ENCODE data around the gene KANSL3.
"Not testable (repeated sequence)": the region's sequence is repeated elsewhere in the genome, so short reads cannot be mapped to it uniquely, and the experiment has no call there.

The KANSL3 gene

GRCh38 chr2:96654791-96655190 lies 16.7 kb upstream of the KANSL3 start:
- not testable (repeated sequence) for H3K36me3 ChIP-seq (ENCODE audit: control insufficient read depth, insufficient read depth, low read length); H3K27me3 ChIP-seq (ENCODE audit: control insufficient read depth, insufficient read depth, low read length); H3K4me1 ChIP-seq (ENCODE audit: control insufficient read depth, insufficient read depth, low read length); H3K9ac ChIP-seq (ENCODE audit: low read length); H3K4me3 ChIP-seq (ENCODE audit: low read depth, low read length); H3K27ac ChIP-seq (ENCODE audit: low read depth, low read length); H3K9me3 ChIP-seq (ENCODE audit: control insufficient read depth, insufficient read depth, low read depth, low read length)

DNA sequence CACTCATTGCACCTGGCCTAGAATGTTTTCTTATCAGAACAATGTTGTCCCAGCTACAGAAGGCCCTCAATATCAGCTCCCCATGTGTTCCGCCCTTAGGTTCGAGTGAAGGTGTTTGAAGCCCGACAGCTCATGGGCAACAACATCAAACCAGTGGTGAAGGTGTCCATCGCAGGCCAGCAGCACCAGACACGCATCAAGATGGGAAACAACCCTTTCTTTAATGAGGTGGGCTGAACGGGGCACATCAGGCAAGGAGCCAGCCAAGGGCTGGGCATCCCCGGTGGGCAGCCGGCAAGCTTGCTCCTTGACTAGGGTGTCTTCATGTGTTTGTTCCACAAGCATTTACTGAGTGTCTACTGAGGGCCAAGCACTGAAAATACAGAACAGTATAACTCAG lies 13.7 kb upstream of the KANSL3 start:
- Histone ChIP-seq H3K36me3 (ENCODE audit: control insufficient read depth, insufficient read depth, low read length) (no peaks in the 10 kb centered on the region), H3K27me3 (ENCODE audit: control insufficient read depth, insufficient read depth, low read length) (no peaks in the 10 kb centered on the region), H3K4me3 (ENCODE audit: low read depth, low read length) (no peak overlapping the region), H3K9me3 (ENCODE audit: control insufficient read depth, insufficient read depth, low read depth, low read length) (no peaks in the 10 kb centered on the region), H3K27ac (ENCODE audit: low read depth, low read length) (no peak overlapping the region), H3K4me1 (ENCODE audit: control insufficient read depth, insufficient read depth, low read length) (no peaks in the 10 kb centered on the region), H3K9ac (ENCODE audit: low read length) (no peak overlapping the region)

DNA sequence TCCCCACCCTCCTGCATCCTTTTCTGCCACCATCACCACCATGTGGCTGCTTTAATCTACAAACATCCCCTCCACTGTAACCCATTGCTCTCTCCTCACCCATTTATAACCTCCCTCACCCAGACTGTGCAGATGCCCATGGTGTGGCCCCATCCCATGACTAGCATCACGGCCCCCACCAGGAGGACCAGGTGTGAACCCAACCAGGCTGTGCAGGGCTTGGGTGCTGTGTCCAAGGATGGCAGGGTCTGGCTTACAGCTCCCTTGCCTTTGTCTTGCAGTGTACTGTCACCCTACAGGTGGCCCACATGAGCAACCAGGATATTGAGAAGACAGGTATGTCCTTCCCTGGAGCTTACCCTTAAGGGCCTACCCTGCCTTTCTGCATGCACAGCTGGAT lies 11.2 kb upstream of the KANSL3 start:
- H3K9me3 ChIP-seq (ENCODE audit: control insufficient read depth, insufficient read depth, low read depth, low read length) = no peaks in the 10 kb centered on the region
- H3K27ac ChIP-seq (ENCODE audit: low read depth, low read length) = no peak overlapping the region
- H3K36me3 ChIP-seq (ENCODE audit: control insufficient read depth, insufficient read depth, low read length) = no peaks in the 10 kb centered on the region
- no peaks in the 10 kb centered on the region for H3K27me3 ChIP-seq (ENCODE audit: control insufficient read depth, insufficient read depth, low read length)
- no peak overlapping the region for H3K4me3 ChIP-seq (ENCODE audit: low read depth, low read length)
- H3K4me1 ChIP-seq (ENCODE audit: control insufficient read depth, insufficient read depth, low read length) = no peaks in the 10 kb centered on the region
- H3K9ac ChIP-seq (ENCODE audit: low read length) = no peak overlapping the region

- Histone ChIP-seq H3K9ac (ENCODE audit: low read length) (no peak overlapping the region), H3K4me3 (ENCODE audit: low read depth, low read length) (no peak overlapping the region), H3K4me1 (ENCODE audit: control insufficient read depth, insufficient read depth, low read length) (no peaks in the 10 kb centered on the region), H3K36me3 (ENCODE audit: control insufficient read depth, insufficient read depth, low read length) (no peaks in the 10 kb centered on the region), H3K27me3 (ENCODE audit: control insufficient read depth, insufficient read depth, low read length) (no peaks in the 10 kb centered on the region), H3K9me3 (ENCODE audit: control insufficient read depth, insufficient read depth, low read depth, low read length) (no peaks in the 10 kb centered on the region), H3K27ac (ENCODE audit: low read depth, low read length) (no peak overlapping the region)
Measured at GRCh38 chr2:96648306-96648930, 10.3 kb upstream of the KANSL3 start.

- H3K4me1 ChIP-seq (ENCODE audit: control insufficient read depth, insufficient read depth, low read length) = peaks cover under 1% of the 10 kb centered on the region; the same call in 1 of the 2 replicates
- H3K9me3 ChIP-seq (ENCODE audit: control insufficient read depth, insufficient read depth, low read depth, low read length) = no peaks in the 10 kb centered on the region
- no peaks in the 10 kb centered on the region for H3K36me3 ChIP-seq (ENCODE audit: control insufficient read depth, insufficient read depth, low read length)
- no peak overlapping the region for H3K4me3 ChIP-seq (ENCODE audit: low read depth, low read length)
- H3K9ac ChIP-seq (ENCODE audit: low read length) = no peak overlapping the region
- no peak overlapping the region for H3K27ac ChIP-seq (ENCODE audit: low read depth, low read length)
- no peaks in the 10 kb centered on the region for H3K27me3 ChIP-seq (ENCODE audit: control insufficient read depth, insufficient read depth, low read length)
Measured at GRCh38 chr2:96647681-96648080, 9.6 kb upstream of the KANSL3 start.

DNA sequence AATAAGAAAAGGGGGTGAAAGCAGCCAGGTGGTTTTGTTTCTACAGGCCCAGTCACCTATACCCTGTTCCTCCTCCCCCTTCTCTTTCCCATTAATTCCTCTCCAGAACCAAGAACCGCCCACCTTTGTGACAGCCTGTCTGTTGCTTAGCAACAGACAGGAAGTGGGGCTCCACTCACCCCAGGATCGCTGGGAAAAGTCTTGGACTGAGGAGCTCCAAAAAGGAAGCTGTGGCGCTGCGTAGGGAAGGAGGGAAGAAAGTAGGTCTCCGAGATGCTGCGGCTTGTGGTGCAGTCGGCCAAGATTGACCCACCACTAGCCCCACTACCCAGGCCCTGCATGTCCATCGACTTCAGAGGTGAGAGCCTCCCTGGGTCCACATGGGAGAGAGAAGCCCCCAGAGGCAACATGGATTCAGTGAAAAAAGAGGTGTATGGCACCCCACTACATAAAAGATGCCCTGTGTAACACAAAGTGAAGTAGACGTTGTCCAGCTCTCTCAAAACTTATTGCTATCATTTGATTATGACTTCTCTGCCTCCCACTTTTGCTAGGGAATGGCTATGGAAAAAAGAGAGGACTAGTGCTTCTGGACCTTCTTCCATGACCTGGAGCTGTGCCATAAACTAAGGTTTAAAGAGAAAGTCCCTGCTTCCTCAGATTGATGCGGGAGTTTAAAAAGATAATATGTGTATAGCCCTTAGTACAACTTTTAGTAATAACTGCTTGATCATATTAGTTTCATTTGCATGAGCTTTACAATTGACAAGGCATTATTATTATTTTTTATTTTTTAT lies 4.7 kb upstream of the KANSL3 start, which contains the start of gene FER1L5:
TSS of gene FER1L5 (plus strand) at position 201 of the 797 bp plus-strand sequence. CDS start at position 274, 73 bp downstream.
- peaks cover 2% of the 10 kb centered on the region; the same call in 1 of the 2 replicates for H3K4me1 ChIP-seq (ENCODE audit: control insufficient read depth, insufficient read depth, low read length)
- no peaks in the 10 kb centered on the region for H3K27me3 ChIP-seq (ENCODE audit: control insufficient read depth, insufficient read depth, low read length)
- H3K4me3 ChIP-seq (ENCODE audit: low read depth, low read length) = 0 out of 2 replicates have a peak within 1 kb of the TSS, but pooled peaks have one; percentile 35
- H3K27ac ChIP-seq (ENCODE audit: low read depth, low read length) = no peak within 1 kb of the TSS
- no peaks in the 10 kb centered on the region for H3K36me3 ChIP-seq (ENCODE audit: control insufficient read depth, insufficient read depth, low read length)
- H3K9me3 ChIP-seq (ENCODE audit: control insufficient read depth, insufficient read depth, low read depth, low read length) = no peaks in the 10 kb centered on the region
- H3K9ac ChIP-seq (ENCODE audit: low read length) = no peak within 1 kb of the TSS

GRCh38 chr2:96637385-96638143 lies 548 bp downstream of the KANSL3 start:
- H3K27me3 ChIP-seq (ENCODE audit: control insufficient read depth, insufficient read depth, low read length) = no peaks in the 10 kb centered on the region
- peaks cover 10% of the 10 kb centered on the region for H3K4me1 ChIP-seq (ENCODE audit: control insufficient read depth, insufficient read depth, low read length)
- peak overlapping the region; percentile 74 for H3K9ac ChIP-seq (ENCODE audit: low read length)
- H3K27ac ChIP-seq (ENCODE audit: low read depth, low read length) = peak overlapping the region; percentile 34; the same call in 1 of the 2 replicates
- peaks cover 25% of the 10 kb centered on the region for H3K36me3 ChIP-seq (ENCODE audit: control insufficient read depth, insufficient read depth, low read length)
- peak overlapping the region; percentile 91 for H3K4me3 ChIP-seq (ENCODE audit: low read depth, low read length)
- H3K9me3 ChIP-seq (ENCODE audit: control insufficient read depth, insufficient read depth, low read depth, low read length) = no peaks in the 10 kb centered on the region

DNA sequence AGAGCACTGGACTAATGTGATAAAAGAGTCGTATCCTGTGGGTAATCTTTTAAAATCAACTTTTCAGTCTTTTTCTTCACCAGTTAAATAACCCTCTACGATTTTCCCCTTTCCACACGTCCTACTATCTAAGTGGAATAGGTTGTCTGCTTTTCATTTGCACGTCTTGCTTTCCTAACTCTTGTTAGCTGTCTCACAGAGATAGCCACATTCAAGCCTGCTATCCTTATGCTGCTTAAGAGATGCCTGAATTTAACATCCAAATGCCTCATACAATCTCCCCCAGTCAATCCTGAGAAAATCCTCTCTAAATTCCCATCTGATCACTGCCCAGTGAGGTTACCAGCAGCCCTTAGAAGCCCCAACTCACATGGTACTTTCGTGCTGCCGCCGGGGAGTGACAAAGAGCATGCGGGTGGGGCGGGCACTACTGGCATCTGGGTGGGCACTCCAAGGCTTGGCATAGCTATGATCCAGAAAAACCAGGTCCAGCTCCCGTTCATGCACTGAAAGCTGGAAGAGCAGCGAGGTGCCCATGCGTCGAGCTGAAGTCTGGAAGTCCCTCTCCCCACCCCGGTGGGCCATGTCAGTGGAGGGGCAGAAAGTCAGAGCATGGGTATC lies 1.5 kb downstream of the KANSL3 start:
- no peak overlapping the region for H3K27ac ChIP-seq (ENCODE audit: low read depth, low read length)
- no peak overlapping the region for H3K9ac ChIP-seq (ENCODE audit: low read length)
- no peaks in the 10 kb centered on the region for H3K9me3 ChIP-seq (ENCODE audit: control insufficient read depth, insufficient read depth, low read depth, low read length)
- H3K36me3 ChIP-seq (ENCODE audit: control insufficient read depth, insufficient read depth, low read length) = peaks cover 27% of the 10 kb centered on the region
- peaks cover 10% of the 10 kb centered on the region for H3K4me1 ChIP-seq (ENCODE audit: control insufficient read depth, insufficient read depth, low read length)
- peak overlapping the region; percentile 91 for H3K4me3 ChIP-seq (ENCODE audit: low read depth, low read length)
- no peaks in the 10 kb centered on the region for H3K27me3 ChIP-seq (ENCODE audit: control insufficient read depth, insufficient read depth, low read length)

DNA sequence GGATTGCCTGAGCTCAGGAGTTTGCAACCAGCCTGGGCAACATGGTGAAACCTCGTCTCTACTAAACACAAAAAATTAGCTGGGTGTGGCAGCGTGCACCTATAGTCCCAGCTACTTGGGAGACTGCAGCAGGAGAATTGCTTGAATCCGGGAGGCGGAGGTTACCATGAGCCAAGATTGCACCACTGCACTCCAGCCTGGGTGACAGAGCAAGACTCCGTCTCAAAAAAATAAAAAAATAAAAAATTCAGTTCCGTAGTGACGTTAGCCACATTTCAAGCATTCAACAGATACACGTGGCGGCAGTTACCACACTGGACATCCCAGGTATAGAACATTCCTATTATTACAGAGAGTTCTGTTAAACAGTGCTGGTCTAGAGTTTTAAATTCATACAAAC lies 4.5 kb downstream of the KANSL3 start:
- Histone ChIP-seq H3K36me3 (ENCODE audit: control insufficient read depth, insufficient read depth, low read length) (peaks cover 51% of the 10 kb centered on the region), H3K9me3 (ENCODE audit: control insufficient read depth, insufficient read depth, low read depth, low read length) (no peaks in the 10 kb centered on the region), H3K9ac (ENCODE audit: low read length) (no peak overlapping the region), H3K4me1 (ENCODE audit: control insufficient read depth, insufficient read depth, low read length) (peaks cover 10% of the 10 kb centered on the region), H3K27ac (ENCODE audit: low read depth, low read length) (no peak overlapping the region), H3K4me3 (ENCODE audit: low read depth, low read length) (no peak overlapping the region), H3K27me3 (ENCODE audit: control insufficient read depth, insufficient read depth, low read length) (no peaks in the 10 kb centered on the region)

GRCh38 chr2:96631804-96632435 lies 6.2 kb downstream of the KANSL3 start:
- Histone ChIP-seq H3K9ac (ENCODE audit: low read length) (no peak overlapping the region), H3K4me1 (ENCODE audit: control insufficient read depth, insufficient read depth, low read length) (peaks cover 5% of the 10 kb centered on the region), H3K27ac (ENCODE audit: low read depth, low read length) (no peak overlapping the region), H3K36me3 (ENCODE audit: control insufficient read depth, insufficient read depth, low read length) (peaks cover 63% of the 10 kb centered on the region), H3K27me3 (ENCODE audit: control insufficient read depth, insufficient read depth, low read length) (no peaks in the 10 kb centered on the region), H3K4me3 (ENCODE audit: low read depth, low read length) (no peak overlapping the region), H3K9me3 (ENCODE audit: control insufficient read depth, insufficient read depth, low read depth, low read length) (no peaks in the 10 kb centered on the region)

Data from HUES6 (cell line).